SH-SY5Y (cell line): ENCODE data around the gene GRIA1.

Source experiments
- GATA2 ChIP-seq: IDR thresholded peaks from 2 replicates; pipeline ENCODE4 v1.6.1; 2011; ENCODE audit warnings: mild to moderate bottlenecking, low read depth, low read length
- GATA3 ChIP-seq: IDR thresholded peaks from 2 replicates; pipeline ENCODE4 v1.6.1; 2011; ENCODE audit warnings: low read depth, mild to moderate bottlenecking, low read length, moderate library complexity

The GRIA1 gene

DNA sequence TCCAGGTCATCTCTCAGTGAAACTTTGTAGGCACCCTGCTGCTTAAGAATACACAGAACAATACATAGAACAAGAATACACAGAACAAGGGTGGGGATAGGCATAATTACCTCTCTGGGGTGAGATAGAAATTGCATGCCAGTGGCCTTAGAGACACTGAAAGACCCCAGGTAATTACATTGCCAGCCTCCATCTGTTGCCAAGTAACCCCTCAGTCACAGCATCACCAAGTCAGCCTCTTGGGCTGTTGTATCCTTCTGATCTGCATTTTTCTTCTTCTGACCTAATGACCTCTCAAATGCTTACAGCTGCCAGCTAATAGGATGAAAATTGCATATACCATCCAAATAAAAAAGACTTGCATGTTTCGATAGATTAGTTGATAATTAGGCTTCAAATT lies 167.7 kb downstream of the GRIA1 start:
- TF ChIP-seq GATA2 (no peak), GATA3 (no peak)

DNA sequence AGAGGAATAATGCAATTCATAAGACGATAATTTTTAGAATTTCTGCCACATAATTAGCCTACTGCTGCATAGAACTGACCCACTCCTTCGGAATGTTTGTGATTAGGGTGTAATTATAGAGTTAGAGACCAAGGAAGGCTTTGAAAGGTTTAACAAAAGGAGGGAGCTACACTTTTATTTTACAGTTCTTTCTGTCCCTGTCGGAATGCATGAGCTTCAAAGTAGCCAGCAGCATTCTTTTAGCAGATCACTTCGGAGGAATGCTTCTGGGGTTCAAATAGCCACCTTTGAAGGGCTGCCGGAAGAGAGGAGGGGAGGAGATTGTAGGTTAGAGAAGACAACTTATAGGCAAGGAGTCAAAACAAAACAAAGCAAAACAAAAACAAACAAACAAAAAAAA lies 168.1 kb downstream of the GRIA1 start:
- TF ChIP-seq GATA2 = no peak
- no peak for TF ChIP-seq GATA3

DNA sequence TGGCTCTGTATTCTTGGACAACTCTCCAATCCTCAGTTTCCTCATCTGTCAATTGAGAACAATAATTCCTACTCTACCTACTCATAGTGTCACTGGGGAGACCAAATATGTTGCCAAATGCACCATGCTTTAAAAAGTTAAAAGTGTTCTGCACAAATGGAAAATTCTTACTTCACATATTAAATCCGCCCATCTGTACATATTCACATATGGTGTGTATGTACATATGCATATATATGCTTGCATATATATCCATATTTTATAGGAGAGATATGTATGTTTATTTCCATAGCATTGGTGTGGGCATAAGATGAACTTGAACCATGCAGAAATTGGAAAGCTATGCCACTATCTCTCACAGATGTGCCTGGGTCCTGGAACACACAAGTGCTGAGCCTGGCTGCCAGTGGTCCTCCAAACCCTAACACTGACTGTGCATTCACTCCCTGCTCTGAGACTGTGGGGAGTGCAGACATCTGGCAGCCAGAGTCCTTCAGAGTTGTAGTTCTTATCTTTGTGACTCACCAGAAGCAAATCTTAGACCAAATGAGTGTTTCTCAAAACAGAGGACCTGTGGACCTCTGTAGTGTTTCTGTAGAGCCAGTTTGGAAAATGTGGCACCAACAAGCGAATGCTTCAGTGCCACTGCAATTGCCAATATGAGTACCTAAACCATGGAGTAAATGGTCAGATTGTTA lies 168.7 kb downstream of the GRIA1 start:
- TF ChIP-seq GATA2 (no peak), GATA3 (no peak)

DNA sequence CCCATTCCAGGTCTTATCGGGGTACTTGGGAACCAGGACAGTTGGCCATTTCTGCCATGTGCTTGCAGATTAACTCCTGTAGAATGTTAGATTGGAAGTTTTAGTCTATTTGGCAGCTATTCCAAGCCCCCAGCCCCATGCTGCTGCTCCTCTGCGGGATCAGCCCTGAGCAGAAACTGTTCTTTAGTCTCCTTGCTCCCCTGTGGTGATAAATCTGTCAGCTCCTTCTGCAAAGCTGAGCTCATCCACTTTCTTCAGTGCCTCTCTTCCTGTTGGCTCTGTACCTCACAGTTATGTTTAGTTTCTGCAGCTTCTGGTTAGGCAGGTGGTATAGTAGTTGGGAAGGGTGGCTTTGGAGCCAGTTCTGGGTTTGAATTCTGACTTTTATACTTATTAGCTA lies 170.4 kb downstream of the GRIA1 start:
- TF ChIP-seq GATA3 (no peak), GATA2 (no peak)

DNA sequence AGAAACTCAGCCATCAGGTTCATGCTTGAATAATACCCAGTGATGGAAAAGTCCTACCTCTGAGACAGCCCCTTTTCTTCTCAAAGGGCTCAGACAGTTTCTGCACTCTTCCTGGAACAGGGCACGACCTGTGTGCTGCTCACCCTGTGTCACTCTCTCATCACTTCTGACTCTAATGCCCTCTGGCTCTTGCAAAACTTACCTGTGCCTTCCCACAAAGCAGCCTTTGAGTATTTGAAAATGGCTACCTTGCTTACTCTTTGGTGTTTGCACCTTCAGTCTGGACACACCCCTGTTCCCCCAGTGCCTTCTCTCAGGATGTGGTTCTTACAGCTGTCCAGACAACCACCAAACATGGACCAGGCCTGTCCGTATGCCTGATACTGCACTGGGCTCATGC lies 171.4 kb downstream of the GRIA1 start:
- TF ChIP-seq GATA3 (no peak), GATA2 (no peak)

DNA sequence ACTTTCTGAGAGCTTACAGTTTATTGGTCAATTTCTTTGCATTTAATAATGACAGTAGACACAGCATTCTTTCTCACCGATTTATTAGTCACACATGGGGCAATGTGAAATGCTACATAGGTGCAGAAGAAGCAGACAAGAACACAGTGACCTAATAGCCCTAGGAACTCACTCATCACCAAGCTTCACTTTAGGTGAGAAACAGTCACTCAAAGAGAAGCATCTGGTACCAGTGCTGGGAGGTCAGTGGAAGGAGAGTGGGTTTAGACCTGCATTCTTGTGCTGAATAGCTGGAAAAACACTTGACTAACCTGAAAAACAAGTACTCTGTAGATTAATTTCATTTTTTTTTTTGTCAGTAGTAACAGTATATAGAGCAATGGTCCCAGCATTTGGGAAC lies 179.6 kb downstream of the GRIA1 start:
- TF ChIP-seq GATA3 = no peak
- TF ChIP-seq GATA2 = no peak

DNA sequence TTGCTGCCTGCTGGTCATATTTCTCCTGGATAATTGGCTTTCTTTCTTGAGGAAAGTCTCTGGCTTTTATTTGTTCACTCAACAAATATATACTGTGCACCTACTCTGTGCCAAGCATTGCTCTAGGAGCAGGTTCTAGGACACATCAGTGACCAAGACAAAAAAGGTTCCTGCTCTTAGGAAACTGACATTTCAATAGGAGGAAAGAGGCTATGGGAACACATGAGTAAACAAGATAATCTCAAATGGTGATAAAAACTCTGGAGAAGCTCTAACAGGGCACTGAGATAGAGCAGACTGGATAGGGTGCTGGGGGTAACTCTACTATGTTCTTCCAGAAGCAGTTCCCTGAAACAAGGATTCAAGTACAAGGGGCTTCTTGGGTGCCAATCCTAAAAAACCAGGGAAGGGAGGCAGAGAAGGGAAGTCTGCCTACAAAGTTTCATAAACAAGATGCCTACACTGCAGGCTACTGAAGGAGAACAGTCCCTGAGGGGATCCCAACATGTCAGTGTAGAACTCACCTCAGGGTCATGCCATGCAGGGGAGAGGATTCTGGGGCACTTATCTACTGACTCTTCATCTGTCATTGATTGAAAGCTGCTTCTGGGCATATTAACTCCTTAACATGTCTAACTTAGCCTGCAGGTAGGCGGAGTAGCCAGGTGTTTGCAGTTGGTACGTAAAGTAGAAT lies 181.3 kb downstream of the GRIA1 start:
- TF ChIP-seq GATA2 (no peak), GATA3 (no peak)

DNA sequence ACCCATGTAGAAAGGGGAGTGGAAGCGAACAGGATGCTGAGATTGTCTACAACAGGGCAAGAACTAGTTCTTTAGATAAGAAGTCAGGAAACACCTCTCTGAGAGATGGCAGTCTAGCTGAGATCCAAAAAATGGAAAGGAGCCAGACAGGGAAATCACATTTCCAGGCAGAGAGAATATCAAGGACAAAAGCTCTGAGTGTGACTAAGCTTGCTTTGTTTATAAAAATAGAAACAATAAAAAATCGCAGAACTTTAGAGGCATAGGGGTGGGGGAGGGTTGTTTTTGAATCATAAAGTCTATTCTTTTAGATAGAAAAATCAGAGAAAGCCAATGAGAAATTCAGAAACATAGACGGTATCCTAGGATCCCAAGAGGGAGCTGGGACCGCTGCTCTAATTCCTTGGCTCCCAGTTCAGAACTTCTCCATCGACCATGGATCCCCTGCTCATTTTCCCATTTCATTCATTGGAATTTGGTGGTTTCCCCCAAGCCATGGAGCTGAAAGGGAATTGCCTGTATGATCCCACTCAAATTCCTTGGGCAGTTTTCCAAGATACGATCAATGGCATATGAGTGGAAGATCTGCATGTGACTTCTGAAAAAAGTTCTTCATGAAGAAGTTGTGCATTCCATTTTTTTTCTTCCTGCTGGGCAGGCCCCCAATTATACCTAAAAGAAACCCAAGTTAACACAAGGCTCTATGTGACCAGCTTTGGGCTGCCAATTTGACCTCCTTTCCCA lies 182.0 kb downstream of the GRIA1 start:
- TF ChIP-seq GATA3 (no peak), GATA2 (no peak)

DNA sequence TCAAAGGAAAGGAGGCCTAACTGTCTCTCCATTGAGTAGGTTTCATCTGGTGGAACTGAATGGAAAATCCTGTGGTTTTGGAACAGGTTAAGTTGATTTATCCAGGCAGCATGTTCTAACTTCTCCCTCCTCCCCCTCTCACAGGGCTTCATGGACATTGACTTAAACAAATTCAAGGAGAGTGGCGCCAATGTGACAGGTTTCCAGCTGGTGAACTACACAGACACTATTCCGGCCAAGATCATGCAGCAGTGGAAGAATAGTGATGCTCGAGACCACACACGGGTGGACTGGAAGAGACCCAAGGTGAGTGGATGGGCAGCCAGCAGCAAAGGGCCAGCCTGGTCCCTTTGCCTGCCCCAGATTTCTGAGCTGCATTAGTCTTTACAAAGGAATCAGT lies 183.9 kb downstream of the GRIA1 start:
- no peak for TF ChIP-seq GATA2
- TF ChIP-seq GATA3 = no peak

DNA sequence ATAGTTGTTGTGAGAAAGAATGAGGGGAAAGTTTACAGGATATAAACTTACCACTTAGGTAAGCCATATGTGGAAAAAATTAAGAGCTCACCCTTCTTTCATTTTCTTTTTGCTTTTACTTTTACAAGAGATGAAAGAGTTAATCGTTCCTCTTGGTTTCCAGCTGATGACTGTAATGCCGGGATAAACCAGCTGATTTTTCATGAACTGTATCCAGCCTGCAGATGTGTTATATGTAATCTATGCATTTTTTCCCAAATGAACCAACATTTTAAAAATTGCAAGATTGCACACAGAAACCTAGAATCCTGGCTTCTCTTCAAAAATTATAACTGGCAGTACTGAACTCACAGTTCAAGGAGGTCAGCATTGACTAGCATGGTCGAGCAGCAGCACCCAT lies 185.9 kb downstream of the GRIA1 start:
- no peak for TF ChIP-seq GATA2
- no peak for TF ChIP-seq GATA3

DNA sequence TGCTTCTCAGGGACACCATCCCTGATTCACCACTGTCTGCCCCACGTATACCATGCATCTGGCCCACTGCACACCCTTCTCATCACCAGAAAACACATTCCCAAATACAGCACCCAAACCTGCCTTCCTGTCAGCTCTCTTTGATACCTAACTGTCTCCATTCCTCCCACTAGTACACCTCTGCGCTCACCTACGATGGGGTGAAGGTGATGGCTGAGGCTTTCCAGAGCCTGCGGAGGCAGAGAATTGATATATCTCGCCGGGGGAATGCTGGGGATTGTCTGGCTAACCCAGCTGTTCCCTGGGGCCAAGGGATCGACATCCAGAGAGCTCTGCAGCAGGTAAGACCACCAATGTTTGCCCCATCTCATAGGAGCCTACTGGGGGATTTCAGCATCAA lies 186.4 kb downstream of the GRIA1 start:
- TF ChIP-seq GATA2 (no peak), GATA3 (no peak)

DNA sequence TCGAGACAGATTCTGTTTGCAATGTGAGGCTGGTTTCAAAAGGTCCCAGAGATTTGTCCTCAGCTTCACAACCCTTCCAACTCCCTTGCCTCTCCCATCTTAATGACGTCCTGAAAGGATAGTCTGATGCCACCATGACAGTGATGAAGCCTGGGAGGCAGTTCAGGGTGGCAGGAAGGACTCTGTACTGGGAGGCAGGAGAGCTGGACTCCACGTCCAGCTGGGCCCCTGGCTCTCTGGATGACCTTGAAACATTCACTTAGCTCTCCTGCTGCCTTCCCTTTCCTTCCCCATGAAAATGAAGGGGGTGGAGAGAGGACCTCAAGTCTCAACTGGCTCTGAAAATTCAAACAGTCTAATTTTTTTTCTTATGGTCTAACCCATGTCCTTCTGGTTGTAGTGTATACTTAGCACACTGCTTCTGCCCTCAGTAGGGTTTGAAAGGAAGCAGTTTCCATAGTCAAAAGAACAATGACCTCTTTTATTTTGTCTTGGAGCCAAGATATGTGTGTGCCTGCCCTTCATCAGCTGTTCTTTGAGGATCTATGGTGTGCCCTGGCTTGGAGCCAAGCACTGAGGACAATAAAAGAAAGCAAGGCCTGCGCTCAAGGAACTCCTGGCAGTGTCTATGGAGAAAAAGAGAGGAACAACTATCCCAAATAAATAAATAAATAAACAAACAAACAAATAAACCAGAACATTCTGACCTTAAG lies 188.3 kb downstream of the GRIA1 start:
- no peak for TF ChIP-seq GATA3
- no peak for TF ChIP-seq GATA2

DNA sequence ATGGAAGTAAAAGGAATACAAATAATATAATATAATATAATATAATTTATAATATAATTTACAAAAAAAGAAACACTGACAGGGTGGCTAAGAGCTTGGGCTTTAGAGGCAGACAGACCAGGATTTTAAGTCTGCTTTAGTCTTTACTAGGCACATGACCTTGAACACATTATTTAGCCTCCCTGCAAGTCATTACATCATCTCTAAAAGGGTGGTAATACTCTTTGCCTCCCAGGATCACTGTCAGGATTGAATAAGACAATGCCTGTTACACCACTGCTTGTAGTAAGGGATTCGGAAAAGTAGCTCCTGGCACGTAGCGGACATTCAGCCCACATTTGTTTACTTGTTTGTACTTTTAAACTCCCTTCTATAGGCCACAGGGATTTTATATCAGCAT lies 199.8 kb downstream of the GRIA1 start:
- TF ChIP-seq GATA3 (no peak), GATA2 (no peak)

DNA sequence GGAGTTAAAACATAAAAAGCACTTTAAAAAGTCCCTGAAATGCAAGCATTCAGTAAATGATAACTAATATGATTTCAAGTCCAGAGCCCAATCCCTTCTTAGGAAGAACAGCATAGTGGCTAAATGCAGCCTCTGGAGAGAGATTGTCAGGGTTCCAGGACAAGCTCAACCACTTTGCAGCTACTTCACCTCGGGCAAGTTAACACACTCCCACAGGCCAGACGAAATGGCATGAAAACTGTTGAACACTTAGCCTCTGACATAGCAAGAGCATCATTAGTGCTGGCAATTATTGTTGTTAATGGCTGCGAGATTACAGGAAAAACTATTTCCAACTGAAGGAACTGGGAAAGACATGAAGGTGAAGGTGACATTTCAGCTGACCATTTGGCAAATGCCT lies 205.8 kb downstream of the GRIA1 start:
- TF ChIP-seq GATA2 (no peak), GATA3 (no peak)

DNA sequence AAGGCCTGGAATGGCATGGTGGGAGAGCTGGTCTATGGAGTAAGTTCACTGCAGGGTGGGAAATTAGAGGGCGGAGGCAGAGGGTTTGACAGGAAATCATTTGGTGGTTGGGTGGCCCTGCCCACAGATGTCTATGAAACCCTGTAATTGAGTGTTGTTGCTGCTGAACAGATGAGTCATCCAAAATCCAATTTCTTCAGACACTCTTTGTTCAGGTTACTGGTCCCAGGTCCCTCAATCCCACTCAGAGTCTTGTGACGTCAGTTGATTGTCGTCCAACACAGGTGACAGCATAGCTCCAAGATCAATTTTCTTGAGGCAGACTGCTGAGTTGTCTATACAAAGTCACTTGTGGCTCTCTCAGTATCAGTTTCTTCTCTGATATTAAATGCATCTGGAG lies 208.6 kb downstream of the GRIA1 start:
- TF ChIP-seq GATA2 (no peak), GATA3 (no peak)
